ENCODE results near the gene SACS. TPM values are rescaled to one million over a fixed set of nuclear protein-coding genes. Genes with fewer than 3 reads are reported as not detected.

SACS gene
- total RNA-seq, 3 donors from 2014 or later (not counting 1 experiment from before 2014, with no cell fraction given) = 10.0 to 13.1 (median 13.0) TPM

DNA sequence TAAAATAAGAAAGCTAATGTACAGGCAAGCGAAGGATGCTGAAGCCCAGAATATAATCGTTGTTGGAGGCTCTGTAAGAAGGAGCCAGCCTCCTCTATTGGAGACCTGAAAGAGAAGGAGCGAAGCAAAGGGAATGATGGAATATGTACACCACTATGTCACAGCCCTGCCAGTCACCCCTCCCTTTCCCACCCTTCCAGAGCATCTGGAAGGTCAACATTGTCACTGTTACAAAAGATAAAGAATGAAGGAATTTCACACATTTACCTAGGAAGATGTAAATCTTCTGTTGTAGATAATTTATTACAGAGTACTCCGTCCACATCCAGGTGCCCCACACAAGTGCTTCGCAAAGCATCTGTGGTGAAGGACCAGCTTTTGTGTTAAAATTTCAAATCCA is 39.7 kb upstream of the SACS start:
- WGBS (ENCODE audit: insufficient coverage) = 100% methylated on average over 2 of the region's 5 CpGs

DNA sequence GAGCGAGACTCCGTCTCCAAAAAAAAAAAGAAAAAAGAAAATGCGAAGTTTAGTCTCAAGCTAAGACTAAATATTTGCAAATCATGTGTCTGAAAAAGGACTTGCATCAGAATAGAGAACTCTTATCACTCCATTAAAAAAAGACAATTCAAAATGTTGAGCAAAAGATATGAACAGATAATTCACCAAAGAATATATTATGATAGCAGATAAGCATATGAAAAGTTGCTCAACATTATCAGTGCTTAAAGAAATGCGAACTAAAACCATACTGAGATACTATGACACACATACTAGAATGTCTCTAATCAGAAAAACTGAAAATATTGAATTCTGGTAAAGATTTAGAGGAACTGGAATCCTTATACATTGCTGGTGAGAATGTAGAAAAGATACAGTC is 38.7 kb upstream of the SACS start:
- no peaks in the 10 kb centered on the region for H3K9me3 Mint-ChIP-seq
- no peak overlapping the region for H3K27ac ChIP-seq (ENCODE audit: low read length)
- no peaks in the 10 kb centered on the region for H3K27me3 ChIP-seq (ENCODE audit: control insufficient read depth, insufficient read depth, low read length)
- no peaks in the 10 kb centered on the region for H3K36me3 ChIP-seq (ENCODE audit: control insufficient read depth, insufficient read depth, low read length)
- intact Hi-C loops (cut with micrococcal nuclease) = no loop called here
- no peak overlapping the region for H3K4me3 Mint-ChIP-seq
- H3K27me3 Mint-ChIP-seq (ENCODE audit: low read depth in 2 of 2) = peaks cover 8 to 14% of the 10 kb centered on the region in 2 donors
- TF ChIP-seq, protein P1, sequence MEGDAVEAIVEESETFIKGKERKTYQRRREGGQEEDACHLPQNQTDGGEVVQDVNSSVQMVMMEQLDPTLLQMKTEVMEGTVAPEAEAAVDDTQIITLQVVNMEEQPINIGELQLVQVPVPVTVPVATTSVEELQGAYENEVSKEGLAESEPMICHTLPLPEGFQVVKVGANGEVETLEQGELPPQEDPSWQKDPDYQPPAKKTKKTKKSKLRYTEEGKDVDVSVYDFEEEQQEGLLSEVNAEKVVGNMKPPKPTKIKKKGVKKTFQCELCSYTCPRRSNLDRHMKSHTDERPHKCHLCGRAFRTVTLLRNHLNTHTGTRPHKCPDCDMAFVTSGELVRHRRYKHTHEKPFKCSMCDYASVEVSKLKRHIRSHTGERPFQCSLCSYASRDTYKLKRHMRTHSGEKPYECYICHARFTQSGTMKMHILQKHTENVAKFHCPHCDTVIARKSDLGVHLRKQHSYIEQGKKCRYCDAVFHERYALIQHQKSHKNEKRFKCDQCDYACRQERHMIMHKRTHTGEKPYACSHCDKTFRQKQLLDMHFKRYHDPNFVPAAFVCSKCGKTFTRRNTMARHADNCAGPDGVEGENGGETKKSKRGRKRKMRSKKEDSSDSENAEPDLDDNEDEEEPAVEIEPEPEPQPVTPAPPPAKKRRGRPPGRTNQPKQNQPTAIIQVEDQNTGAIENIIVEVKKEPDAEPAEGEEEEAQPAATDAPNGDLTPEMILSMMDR (IDR thresholded peaks at IDR 0.05) = no peak
- WGBS (ENCODE audit: insufficient coverage) = 93% methylated on average over 3 of the region's 4 CpGs
- no peak overlapping the region for H3K27ac Mint-ChIP-seq
- H3K4me1 ChIP-seq (ENCODE audit: control insufficient read depth, insufficient read depth, low read length) = peaks cover 1% of the 10 kb centered on the region
- no peaks in the 10 kb centered on the region for H3K9me3 ChIP-seq (ENCODE audit: control insufficient read depth, insufficient read depth, low read length)
- no peak for DNase-seq
- ATAC-seq = no peak
- H3K36me3 Mint-ChIP-seq = no peaks in the 10 kb centered on the region
- peaks cover under 1% of the 10 kb centered on the region in 2 donors for H3K4me1 Mint-ChIP-seq
- H3K4me3 ChIP-seq (ENCODE audit: low read length) = no peak overlapping the region

More for the DNA sequence above, 39.7 kb upstream of the SACS start:
- Mint-ChIP-seq H3K9me3 (no peaks in the 10 kb centered on the region), H3K36me3 (no peaks in the 10 kb centered on the region), H3K27me3 (ENCODE audit: low read depth in 2 of 2) (peaks cover 8 to 14% of the 10 kb centered on the region in 2 donors), H3K4me1 (no peaks in the 10 kb centered on the region), H3K4me3 (no peak overlapping the region), H3K27ac (no peak overlapping the region)
- Histone ChIP-seq H3K36me3 (ENCODE audit: control insufficient read depth, insufficient read depth, low read length) (no peaks in the 10 kb centered on the region), H3K27ac (ENCODE audit: low read length) (no peak overlapping the region), H3K27me3 (ENCODE audit: control insufficient read depth, insufficient read depth, low read length) (no peaks in the 10 kb centered on the region), H3K4me1 (ENCODE audit: control insufficient read depth, insufficient read depth, low read length) (no peaks in the 10 kb centered on the region), H3K4me3 (ENCODE audit: low read length) (no peak overlapping the region), H3K9me3 (ENCODE audit: control insufficient read depth, insufficient read depth, low read length) (no peaks in the 10 kb centered on the region)
- DNase-seq (no peak), ATAC-seq (no peak)
- intact Hi-C loops (cut with micrococcal nuclease) = no loop called here
- TF ChIP-seq, protein P1 (IDR thresholded peaks at IDR 0.05) = no peak

DNA sequence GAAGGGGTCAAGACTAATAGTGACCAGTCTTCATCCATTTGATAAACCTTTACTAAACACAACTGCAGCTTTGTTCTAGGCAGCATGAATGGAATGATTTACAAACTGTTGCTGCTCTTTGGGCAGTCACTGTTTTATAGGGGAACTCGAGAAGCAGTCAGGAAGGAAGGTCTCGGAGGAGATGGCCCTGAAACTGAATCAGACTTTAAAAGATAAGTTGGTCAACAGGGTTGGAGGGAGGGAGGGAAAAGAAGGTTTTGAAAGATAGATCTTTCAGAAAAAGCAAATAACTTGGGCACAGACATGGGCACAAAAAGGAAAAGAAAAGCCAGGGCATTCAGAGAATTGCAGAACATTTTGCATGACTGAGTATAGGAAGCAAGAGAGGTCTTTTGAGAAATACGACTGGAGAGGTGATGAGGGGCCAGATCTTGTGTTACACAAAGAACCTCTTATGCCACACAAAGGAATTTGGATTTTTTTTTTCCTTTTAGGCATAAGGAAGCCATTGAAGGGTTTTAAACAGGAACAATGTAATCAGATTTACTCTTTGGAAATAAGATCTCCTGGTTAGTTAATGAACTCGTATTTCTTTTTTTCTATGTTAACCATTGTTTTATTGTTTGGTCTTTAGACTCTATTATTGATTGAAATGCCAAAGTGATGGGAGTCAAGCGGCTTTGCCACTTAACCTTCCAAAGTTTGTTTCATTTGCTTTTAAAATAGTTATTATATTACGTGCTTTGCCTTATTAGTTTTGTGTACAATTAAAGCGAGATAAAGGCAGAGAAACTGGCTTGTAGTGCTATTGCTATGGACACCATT is 37.5 kb upstream of the SACS start:
- intact Hi-C loops (cut with micrococcal nuclease) = no loop called here
- Histone ChIP-seq H3K9me3 (ENCODE audit: control insufficient read depth, insufficient read depth, low read length) (no peaks in the 10 kb centered on the region), H3K36me3 (ENCODE audit: control insufficient read depth, insufficient read depth, low read length) (no peaks in the 10 kb centered on the region), H3K27ac (ENCODE audit: low read length) (no peak overlapping the region), H3K27me3 (ENCODE audit: control insufficient read depth, insufficient read depth, low read length) (peaks cover under 1% of the 10 kb centered on the region), H3K4me3 (ENCODE audit: low read length) (no peak overlapping the region), H3K4me1 (ENCODE audit: control insufficient read depth, insufficient read depth, low read length) (peaks cover 11% of the 10 kb centered on the region)
- H3K4me1 Mint-ChIP-seq = peaks cover 6 to 11% of the 10 kb centered on the region in 2 donors
- 91% methylated on average over 7 of the region's 7 CpGs for WGBS (ENCODE audit: insufficient coverage)
- no peak overlapping the region for H3K4me3 Mint-ChIP-seq
- DNase-seq = no peak
- H3K27ac Mint-ChIP-seq = no peak overlapping the region
- no peak for ATAC-seq
- H3K27me3 Mint-ChIP-seq (ENCODE audit: low read depth in 2 of 2) = peaks cover 8 to 14% of the 10 kb centered on the region in 2 donors
- TF ChIP-seq, protein P1 (IDR thresholded peaks at IDR 0.05) = no peak
- H3K36me3 Mint-ChIP-seq = no peaks in the 10 kb centered on the region
- no peaks in the 10 kb centered on the region for H3K9me3 Mint-ChIP-seq
